Measurements from ENCODE around the gene SESN2.
"Not testable (repeated sequence)": the region's sequence is repeated elsewhere in the genome, so short reads cannot be mapped to it uniquely, and the experiment has no call there.

Gene SESN2

GRCh38 chr1:28290851-28291250, 31.5 kb downstream of the SESN2 start:
- no peak for DNase-seq

- DNase-seq, result no peak
These were observed 32.4 kb downstream of the SESN2 start for GRCh38 chr1:28291711-28292110.

GRCh38 chr1:28295936-28296335, 36.6 kb downstream of the SESN2 start:
- DNase-seq, result no peak

GRCh38 chr1:28296401-28297261, 37.3 kb downstream of the SESN2 start:
- DNase-seq, result no peak

GRCh38 chr1:28297826-28298225, 38.5 kb downstream of the SESN2 start:
- DNase-seq, result no peak

- no peak for DNase-seq
These were observed 39.1 kb downstream of the SESN2 start for GRCh38 chr1:28298438-28298837.

GRCh38 chr1:28301368-28302174, 42.3 kb downstream of the SESN2 start:
- no peak for DNase-seq

- DNase-seq, result no peak
These were observed 42.9 kb downstream of the SESN2 start for GRCh38 chr1:28302247-28302646.

- DNase-seq, result no peak
These were observed 47.1 kb downstream of the SESN2 start for GRCh38 chr1:28306301-28306949.

GRCh38 chr1:28308750-28309149, 49.4 kb downstream of the SESN2 start:
- DNase-seq, result no peak

- no peak for DNase-seq
These were observed 50.4 kb downstream of the SESN2 start for GRCh38 chr1:28309702-28310101.

- no peak for DNase-seq
These were observed 54.6 kb downstream of the SESN2 start for GRCh38 chr1:28313702-28314546.

- DNase-seq, result no peak
These were observed 55.2 kb downstream of the SESN2 start for GRCh38 chr1:28314547-28314941.

GRCh38 chr1:28317014-28317413, 57.7 kb downstream of the SESN2 start:
- no peak for DNase-seq

GRCh38 chr1:28322194-28322593, 62.9 kb downstream of the SESN2 start:
- DNase-seq, result peak; percentile 15

GRCh38 chr1:28323720-28324119, 64.4 kb downstream of the SESN2 start:
- no peak for DNase-seq

- no peak for DNase-seq
These were observed 67.2 kb downstream of the SESN2 start for GRCh38 chr1:28326515-28326914.

- DNase-seq, result no peak
These were observed 67.7 kb downstream of the SESN2 start for GRCh38 chr1:28326984-28327383.

GRCh38 chr1:28327431-28327830, 68.1 kb downstream of the SESN2 start:
- not testable (repeated sequence) for DNase-seq

- no peak for DNase-seq
These were observed 68.9 kb downstream of the SESN2 start for GRCh38 chr1:28328228-28328648.

- DNase-seq, result peak; percentile 22
These were observed 70.3 kb downstream of the SESN2 start for GRCh38 chr1:28329395-28330153.
